SW 1271 (cell line): ENCODE data around the gene POLR3E.
A peak's percentile ranks its signal among the peaks of the same experiment; 100 is the strongest.
"Not testable (repeated sequence)": the region's sequence is repeated elsewhere in the genome, so short reads cannot be mapped to it uniquely, and the experiment has no call there.

Experiments used
- DNase-seq, 2 experiments: peaks; one replicate each; lab custom pipeline; 2025; lab: John Stamatoyannopoulos, UW

The POLR3E gene

DNA sequence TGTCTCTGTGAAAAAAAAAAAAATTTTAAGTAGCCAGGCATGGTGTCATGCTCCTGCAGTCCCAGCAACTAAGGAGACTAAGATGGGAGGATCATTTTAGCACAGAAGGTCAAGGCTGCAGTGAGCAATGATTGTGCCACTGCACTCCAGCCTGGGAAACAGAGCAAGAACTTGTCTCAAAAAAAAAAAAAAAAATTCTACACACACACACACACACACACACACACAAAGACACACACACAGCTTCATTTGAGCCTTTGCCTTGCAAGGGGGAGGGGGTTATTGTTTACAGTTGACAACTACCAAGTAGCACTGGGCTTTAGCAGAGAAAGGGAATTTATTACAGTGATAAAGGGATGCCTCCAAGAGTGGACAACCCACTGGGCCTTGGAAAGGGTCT lies 4.9 kb upstream of the POLR3E start:
- no peak for DNase-seq

DNA sequence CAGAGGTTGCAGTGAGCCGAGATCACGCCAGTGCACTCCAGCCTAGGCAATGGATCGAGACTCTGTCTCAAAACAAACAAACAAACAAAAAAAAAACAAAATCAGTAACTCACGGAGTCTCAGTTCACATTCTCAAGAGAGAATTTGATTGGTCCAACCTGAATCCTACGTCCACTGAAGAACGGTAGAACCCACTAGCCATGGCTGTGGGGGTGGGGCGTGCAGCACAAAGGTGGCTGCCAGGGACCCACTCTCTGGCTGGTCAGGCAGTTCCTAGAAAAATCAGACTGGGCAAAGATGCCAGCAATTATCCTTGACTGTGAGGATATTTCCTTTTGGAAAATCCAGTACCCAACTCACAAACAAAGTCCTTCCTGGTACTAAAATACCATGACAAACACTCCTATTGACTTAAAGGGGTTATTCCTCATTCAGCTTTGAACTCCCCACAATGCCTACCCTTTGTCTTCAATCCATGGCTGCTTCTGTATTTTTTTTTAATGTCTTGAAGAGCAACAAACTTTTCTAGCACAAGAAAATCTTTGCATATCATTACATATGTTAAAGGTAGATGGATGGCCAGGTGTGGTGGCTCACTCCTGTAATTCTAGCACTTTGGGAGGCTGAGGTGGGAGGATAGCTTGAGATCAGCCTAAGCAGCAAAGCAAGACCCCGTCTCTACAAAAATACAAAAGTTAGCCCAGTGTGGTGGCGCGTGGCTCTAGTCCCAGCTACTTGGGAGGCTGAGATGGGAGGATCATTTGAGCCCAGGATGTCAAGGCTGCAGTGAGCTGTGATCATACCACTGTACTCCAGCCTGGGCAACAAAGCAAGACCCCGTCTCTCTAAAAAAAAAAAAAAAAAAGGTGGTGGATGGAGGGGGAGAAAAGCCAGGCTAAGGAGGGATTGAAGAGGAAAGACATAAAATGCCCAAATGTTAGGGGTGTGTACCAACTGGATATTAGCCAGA lies 3.8 kb upstream of the POLR3E start:
- DNase-seq = no peak

DNA sequence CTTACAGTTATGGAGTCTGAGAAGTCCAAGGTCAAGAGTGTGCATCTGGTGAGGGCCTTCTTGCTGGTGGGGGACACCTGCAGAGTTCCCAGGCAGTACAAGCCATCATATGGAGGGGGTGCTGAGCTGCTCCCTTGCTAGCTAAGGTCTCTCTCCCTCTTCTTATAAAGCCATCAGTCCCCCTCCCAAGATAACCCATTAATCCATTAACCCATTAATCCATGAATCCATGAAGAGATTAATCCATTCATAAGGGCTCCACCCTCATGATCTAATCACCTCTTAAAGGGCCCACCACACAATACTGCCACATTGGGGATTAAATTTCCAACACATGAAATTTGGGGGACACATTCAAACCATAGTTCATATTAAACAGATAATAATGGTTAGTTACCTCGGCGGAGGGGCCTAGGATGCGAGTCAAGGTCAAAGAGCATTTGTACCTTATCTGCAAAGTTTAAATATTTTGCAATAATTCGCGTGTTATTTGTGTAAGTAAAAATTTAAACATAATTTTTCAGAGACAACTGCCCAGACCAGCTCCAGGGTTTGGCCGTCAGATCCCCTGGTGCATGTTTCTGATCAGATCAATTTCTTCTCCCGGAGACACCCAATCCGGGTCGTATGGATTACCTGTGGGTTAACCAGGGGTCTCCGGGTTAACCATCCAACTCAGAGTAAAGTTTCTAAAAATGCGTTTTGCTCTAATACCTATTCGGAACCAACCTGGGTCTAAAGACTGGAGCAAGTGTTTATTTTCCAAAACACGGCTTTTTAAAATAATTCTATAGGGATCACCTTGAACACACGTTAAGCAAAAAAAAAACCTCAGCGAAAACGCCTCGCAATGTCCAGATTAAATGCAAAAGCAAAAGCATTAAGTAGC lies 740 bp upstream of the POLR3E start:
- DNase-seq = no peak

DNA sequence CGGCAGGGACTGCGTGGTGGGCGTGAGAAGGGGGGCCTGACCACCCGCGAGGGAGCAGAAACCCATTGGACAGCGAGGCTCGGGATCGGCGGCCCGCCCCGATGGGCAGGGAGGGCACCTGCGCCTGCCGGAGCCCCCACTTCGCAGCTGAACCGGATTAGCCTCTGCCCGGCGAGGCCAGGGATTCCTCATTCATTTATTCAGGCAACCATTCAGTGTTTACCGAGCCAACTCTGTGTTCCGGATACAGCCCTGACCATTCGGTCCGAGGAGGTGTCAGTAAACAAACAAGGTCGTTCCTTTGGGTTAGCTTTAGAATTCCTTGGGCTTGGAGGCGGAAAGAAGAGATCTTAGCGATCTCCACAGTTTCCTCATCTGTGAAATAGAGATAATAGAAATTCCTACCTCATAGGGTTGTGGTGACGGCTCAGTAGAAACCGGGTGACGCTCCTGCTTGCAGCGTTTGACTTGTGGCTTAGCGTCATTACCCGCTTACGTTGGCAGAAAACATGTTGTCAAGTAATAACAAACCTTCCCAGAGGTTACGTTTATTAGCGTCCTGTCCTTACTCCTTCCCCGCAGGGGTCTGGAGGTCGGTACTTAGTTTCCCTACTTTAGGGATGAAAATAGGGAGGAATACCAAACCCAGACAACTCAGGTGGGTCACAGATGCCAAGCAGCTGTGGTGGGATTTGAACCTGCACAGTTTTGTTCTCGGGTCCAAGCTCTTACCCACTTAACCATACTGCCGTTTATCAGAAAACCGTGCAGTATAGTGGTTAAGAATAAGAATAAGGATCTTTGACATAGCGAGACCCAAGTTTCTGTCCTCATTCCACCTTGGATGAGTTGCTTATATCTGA lies 893 bp downstream of the POLR3E start:
- DNase-seq = peak; percentile 78 to 93

DNA sequence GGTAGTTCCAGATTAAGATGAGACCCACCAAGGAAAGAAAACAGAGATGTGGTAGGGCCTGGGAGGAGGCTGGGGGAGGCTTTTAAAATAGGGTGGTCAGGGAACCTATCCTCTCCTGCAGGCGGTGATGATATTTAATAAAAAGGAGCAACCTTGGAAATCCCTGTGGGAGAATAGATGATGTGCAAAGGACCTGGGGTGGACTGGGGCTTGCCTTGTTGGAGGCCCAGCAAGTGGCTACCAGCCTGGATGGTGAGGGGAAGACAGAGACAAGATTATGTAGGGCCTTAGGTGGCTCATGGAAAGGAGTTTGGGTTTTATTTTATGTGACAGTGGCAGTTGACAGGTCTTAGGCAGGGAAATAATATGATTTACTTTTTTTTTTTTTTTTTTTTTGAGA lies 1.8 kb downstream of the POLR3E start:
- no peak for DNase-seq

DNA sequence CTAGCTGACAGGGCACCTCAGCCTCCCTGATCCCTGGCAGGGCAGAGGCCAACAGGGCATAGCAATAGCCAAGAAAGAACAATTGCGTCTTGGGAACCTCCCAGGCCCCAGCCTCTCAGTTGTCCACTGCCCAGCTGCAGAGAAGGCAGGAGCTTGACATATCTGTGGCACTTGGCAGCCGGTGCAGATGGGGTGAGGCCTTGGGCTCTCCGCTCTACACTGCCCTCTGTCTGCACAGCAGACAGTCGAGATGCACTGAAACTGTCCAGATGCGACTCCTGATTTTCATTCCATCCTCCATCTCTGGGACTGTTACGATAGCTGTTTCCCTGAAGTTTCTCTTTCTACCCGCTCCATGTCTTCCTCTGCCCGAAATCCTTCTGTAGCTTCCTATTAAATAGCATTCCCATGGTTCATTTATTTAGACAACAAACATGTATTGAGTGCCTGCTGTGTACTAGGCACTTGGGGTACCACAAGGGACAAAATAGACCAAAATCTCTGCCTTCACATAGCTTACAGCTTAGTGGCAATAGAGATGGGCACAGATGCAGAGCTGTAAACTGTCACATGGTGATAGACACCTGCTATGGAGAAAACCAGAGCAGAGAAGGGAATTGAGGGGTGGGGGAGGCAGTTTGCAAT lies 3.3 kb downstream of the POLR3E start:
- peak in 1 of 2 experiments; percentile 29 for DNase-seq

DNA sequence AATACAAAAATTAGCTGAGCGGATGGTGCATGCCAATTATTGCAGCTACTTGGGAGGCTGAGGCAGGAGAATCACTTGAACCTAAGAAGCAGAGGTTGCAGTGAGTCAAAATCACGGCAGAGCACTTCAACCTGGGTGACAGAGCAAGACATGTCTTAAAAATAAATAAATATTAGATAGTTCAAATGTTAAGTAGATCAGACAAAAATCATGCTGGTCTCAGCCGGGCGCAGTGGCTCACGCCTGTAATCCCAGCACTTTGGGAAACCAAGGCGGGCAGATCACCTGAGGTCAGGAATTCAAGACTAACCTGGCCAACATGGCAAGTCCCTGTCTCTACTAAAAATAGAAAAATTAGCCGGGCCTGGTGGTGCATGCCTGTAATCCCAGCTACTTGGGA lies 4.2 kb downstream of the POLR3E start:
- DNase-seq = not testable (repeated sequence)

DNA sequence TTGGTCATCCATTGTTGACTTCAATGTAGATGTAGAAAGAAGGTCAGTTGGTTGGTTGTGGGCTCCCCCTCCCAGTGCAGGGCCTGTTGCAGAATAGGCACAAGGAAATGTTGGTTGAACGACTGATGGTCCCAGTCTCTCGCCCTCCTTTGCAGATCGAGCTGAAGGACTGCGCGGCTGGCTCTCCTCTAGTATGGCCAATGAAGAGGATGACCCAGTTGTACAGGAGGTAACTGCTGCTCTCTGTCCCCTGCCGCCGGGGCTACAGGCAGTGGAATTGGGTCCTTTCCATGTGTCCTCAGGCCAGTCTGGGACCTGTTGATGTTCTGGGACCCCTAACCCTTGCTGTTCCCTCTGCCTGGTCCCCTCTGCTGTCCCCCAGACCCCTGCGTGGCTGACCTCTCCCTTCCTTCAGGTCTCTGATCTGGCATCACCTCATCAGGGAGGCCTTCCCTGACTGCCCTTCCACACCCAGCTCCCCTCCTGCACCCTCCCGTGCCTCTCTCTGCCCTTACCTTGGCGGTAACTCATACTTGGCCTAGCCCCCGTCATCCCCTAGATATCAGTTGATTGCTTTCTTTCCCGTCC lies 5.7 kb downstream of the POLR3E start:
- no peak for DNase-seq

DNA sequence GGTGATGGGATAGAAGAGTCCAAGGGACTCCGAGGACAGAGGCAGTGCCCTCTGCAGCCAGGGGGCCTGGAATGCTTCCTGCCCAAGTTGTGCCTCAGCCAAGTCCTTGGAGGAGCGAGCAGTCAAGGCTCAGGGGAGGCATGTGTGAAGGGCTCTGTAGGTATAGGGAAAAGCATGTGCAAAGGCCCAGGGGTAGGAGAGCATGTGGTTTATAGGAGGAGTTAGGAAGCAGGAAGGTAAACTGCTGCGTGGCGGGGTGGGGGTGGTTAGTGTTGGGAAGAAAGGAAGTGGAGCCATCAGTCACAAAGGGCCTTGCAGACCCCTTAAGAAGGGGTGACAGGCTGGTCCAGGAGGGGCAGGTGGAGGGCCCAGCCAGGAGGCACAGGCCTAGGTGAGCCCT lies 7.2 kb downstream of the POLR3E start:
- no peak for DNase-seq

DNA sequence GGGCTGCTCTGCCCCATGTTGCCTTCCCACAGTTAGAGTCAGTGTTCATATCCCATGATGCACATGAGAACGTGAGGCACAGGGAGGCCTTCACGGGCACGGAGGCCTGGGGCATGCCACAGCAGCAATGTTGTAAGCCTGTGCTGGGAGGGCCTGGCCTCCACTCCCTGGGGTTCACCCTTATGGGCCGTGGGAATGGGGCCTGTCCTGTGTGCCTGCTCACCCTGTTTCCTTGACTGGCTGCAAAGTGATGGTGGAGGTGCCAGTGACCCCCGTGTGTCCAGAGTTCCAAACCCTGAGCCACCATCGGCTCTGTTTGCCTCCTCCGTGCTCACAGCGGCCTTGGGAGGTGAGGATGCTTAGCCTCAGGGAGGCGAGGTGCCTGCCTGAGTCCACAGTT lies 9.6 kb downstream of the POLR3E start:
- no peak for DNase-seq

DNA sequence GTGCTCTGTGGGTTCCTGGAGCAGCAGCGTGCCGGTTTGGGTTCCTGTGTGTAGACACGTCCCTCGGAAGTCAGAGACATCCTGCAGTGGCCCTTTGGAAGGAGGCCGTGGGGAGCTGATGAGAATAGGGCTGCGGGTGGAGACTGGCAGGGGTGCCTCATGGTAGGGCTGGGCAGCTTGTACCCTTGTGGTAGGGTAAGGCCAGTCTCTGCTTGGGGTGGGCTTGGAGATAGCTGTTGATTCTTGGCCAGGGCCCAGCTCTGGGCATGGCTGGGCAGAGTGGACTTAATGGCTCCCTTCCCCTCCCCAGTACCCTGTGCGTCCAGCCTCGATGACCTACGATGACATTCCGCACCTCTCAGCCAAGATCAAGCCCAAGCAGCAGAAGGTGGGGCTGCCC lies 10.6 kb downstream of the POLR3E start:
- no peak for DNase-seq

DNA sequence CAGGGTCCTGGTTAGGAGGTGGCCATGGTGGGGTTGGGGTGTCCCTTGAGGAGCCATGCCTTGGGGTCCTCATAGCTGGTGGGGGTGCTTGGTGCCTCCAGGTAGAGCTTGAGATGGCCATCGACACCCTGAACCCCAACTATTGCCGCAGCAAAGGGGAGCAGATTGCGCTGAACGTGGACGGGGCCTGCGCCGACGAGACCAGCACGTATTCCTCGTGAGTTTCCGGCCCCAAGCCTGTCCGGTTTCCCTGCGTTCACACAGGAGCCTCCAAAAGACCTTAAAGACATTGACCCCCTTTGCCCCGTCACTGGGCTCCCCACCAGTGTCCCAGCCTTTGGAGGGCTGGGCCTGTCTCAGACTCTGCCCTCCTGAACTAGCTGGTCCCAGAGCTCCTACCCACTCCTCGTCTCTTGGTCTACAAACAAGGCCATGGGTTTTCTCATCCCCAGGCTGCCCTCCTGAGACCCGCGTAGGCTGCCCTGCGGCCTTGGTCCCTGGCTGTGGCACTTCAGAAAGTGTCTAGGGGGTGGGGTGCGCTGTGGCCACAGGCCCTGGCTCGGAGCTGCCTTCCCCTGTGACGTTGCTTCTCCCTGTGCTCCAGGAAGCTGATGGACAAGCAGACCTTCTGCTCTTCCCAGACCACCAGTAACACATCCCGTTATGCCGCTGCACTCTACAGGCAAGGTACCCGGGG lies 11.8 kb downstream of the POLR3E start:
- no peak for DNase-seq

DNA sequence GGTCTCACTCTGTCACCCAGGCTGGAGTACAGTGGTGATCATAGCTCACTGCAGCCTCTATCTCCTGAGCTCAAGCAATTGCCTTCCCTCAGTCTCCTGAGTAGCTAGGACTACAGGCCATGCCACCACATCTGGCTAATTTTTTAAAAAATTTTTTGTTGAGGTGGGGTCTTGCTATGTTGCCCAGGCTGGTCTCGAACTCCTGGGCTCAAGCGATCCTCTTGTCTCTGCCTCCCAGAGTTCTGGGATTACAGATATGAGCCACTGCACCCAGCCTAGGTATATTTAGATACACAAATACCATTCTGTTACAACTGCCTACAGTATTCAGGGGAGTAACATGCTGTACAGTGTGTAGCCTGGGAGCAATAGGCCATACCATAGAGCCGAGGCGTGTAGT lies 14.3 kb downstream of the POLR3E start:
- DNase-seq = no peak

DNA sequence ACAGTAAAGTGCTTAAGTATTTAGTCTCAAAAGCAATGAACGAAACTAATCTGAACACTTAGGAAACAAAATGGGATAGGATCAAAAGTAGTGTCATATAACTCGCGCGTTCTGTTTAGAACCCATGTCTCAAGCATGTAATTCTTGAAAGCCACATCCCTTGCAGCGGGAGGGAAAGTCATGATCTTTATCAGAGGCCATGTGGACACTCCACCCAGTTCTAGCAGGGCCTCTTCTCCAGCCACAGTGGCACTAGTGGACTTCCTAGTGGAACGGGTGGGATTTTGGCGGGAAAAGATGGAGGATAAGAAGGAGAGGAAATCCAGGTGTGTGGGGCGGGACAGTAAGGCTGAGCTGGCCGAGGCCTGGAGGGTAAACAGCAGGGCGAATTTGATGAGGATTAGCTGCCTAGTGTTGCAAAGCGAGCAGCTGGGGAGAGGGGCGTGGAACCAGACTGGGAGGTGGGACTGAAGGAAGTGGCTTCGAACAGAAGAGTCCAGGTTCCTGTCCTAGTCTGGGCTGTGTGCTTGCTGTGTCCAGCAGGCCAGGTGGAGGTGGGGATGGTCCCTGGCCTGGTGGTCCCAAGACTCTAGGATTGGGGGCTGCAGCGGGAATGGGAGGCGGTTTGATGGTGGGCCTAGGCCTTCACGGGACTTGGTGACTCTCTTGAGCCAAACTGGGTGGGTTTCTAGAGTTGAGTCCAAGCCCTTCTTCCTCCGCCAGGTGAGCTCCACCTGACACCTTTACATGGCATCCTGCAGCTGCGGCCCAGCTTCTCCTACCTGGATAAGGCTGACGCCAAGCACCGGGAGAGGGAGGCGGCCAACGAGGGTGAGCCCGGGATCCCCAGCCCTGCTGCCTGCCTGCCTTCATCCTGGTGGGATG lies 15.9 kb downstream of the POLR3E start:
- DNase-seq = no peak

DNA sequence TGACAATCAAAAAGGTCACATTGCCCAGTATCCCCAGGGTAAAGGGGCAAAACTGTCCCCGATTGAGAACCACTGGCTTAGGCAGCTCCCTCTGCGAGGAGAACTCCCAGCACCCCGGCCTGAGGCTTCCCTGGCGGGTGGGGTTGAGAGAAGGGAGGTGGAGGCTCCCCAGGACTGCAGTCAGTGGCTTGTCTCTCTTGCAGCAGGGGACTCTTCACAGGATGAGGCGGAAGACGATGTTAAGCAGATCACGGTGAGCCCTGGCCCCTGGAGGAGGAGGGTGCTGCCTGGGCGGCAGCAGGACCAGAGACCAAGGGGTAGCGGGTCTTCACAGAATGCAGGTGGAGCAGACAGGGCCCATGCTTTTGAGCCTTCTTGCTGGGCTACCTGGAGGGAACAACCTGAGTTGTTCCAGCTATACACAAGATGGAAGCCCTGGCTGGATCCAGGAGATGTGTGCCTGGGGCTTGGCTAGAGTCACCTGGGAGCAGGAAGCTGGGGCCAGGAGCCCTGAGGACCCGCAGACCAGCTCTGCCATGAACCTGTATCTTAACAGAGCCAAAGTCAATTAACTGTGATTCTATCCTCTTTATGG lies 16.8 kb downstream of the POLR3E start:
- DNase-seq = no peak

DNA sequence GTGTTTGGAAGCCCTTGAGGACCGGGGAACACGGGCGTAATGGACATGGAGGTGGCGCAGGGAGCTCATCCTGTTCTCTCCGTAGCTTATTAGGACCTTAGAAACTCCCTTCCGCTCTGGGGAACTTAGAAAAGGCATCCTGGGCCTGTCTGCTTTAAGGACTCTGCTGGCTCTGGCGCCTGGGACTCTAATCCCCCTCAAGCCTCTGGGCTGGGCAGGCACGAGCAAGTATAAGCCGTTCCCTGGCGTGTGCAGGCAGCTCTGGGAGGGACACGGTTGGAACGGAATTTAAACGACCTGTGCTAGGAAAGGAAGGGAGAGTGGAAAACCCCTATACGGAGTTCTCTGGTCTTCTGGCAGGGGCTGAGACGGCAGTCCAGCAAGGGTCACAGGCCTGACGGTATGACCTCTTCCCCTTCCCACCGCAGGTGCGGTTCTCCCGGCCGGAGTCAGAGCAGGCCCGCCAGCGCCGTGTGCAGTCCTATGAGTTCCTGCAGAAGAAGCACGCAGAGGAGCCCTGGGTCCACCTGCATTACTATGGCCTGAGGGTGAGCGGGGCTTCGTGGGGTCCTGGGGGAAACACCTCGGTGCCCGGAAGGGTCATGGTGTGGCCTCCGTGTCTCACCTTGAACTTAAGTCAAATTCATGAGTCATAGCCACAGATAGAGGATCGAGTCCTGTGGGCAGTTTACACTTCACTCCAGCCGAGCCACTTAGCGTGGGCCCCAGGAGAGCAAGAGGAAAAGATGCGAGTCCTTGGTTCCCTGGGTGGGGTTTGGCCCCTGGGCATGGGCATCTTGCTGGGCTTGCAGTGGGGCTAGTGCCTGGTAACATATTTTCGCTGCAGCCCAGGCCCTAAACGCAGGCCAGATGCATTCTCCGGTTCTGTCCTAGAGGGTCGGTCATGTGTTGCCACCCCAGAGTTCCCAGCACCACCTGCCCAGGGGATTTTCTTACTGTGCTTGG lies 17.7 kb downstream of the POLR3E start:
- DNase-seq = no peak

DNA sequence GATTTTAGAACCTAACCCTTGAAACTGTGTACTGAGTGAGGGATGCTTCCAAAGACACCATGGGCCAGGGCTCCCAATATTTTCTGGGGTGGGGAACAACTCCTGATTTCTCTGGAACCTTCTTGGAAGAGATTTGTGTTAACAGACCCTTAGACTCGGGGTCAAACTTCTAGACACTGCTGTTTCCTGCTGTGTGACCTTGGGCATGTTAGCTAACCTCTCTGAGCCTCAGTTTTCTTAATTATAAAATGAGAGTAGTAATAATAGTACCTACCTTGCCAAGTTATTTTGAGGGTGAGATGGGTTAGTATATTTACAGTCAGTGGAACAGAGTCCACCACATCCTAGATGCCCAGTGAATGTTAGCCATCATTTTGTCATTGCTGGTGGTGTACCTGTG lies 18.8 kb downstream of the POLR3E start:
- no peak for DNase-seq

DNA sequence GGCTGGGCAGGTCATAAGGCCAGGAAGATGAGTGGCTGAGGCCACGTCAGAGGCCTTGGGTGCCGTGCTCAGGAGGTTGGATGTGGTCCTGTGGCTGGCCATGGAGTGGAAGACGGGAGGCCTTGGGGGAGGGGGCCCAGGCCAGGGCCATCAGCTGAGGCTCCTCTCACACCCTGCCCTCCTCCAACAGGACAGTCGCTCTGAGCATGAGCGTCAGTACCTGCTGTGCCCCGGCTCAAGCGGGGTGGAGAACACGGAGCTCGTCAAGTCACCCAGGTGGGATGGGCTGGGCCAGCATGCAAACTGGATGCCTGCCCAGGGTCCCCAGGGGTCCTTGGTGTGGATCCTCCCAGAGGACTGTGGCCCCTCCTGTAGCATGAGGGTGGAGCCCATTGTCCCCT lies 19.2 kb downstream of the POLR3E start:
- DNase-seq = no peak
